DMS79 (cell line): ENCODE results near the gene RINL.
"Not testable (repeated sequence)": the region's sequence is repeated elsewhere in the genome, so short reads cannot be mapped to it uniquely, and the experiment has no call there.

Source experiments
- DNase-seq: peaks from one replicate; lab custom pipeline; 2025; lab: John Stamatoyannopoulos, UW

The RINL gene

GRCh38 chr19:38834104-38834490 lies 44.0 kb downstream of the RINL start:
- no peak for DNase-seq

- DNase-seq, result no peak
Observed at GRCh38 chr19:38833092-38833425, 45.0 kb downstream of the RINL start.

- DNase-seq, result peak; percentile 9
Observed at GRCh38 chr19:38831142-38831605, 46.9 kb downstream of the RINL start.

- DNase-seq, result no peak
Observed at GRCh38 chr19:38830039-38830733, 47.9 kb downstream of the RINL start.

GRCh38 chr19:38829203-38829602 lies 48.9 kb downstream of the RINL start:
- DNase-seq, result not testable (repeated sequence)

- no peak for DNase-seq
Observed at GRCh38 chr19:38826856-38827551, 51.1 kb downstream of the RINL start.

- not testable (repeated sequence) for DNase-seq
Observed at GRCh38 chr19:38825936-38826335, 52.1 kb downstream of the RINL start.

GRCh38 chr19:38821230-38821825 lies 56.7 kb downstream of the RINL start:
- not testable (repeated sequence) for DNase-seq

- DNase-seq, result no peak
Observed at GRCh38 chr19:38819231-38819920, 58.7 kb downstream of the RINL start.
